Measurements from ENCODE around the gene CAPN15.
"Not testable (repeated sequence)": the region's sequence is repeated elsewhere in the genome, so short reads cannot be mapped to it uniquely, and the experiment has no call there.

The CAPN15 gene

GRCh38 chr16:507527-507926 is 20.0 kb upstream of the CAPN15 start:
- DNase-seq = not testable (repeated sequence)

GRCh38 chr16:507996-508395 is 19.5 kb upstream of the CAPN15 start:
- no peak for DNase-seq

GRCh38 chr16:508884-509736 is 18.4 kb upstream of the CAPN15 start:
- DNase-seq = no peak

- DNase-seq = no peak
Observed at GRCh38 chr16:510066-510825, 17.3 kb upstream of the CAPN15 start.

GRCh38 chr16:512802-513201 is 14.7 kb upstream of the CAPN15 start:
- no peak for DNase-seq

- no peak for DNase-seq
Observed at GRCh38 chr16:513950-514349, 13.6 kb upstream of the CAPN15 start.

GRCh38 chr16:515175-515938 is 12.2 kb upstream of the CAPN15 start:
- no peak for DNase-seq

- no peak for DNase-seq
Observed at GRCh38 chr16:515939-516226, 11.6 kb upstream of the CAPN15 start.

- DNase-seq = no peak
Observed at GRCh38 chr16:516301-516700, 11.2 kb upstream of the CAPN15 start.

- DNase-seq = no peak
Observed at GRCh38 chr16:518858-519257, 8.7 kb upstream of the CAPN15 start.

GRCh38 chr16:519425-519824 is 8.1 kb upstream of the CAPN15 start:
- DNase-seq = no peak

GRCh38 chr16:519841-520687 is 7.4 kb upstream of the CAPN15 start:
- no peak for DNase-seq

- DNase-seq = no peak
Observed at GRCh38 chr16:520847-521246, 6.7 kb upstream of the CAPN15 start.

GRCh38 chr16:521381-522210 is 5.9 kb upstream of the CAPN15 start:
- no peak for DNase-seq

GRCh38 chr16:522320-523096 is 5.0 kb upstream of the CAPN15 start:
- DNase-seq = no peak

GRCh38 chr16:523097-523741 is 4.3 kb upstream of the CAPN15 start:
- no peak for DNase-seq

GRCh38 chr16:524274-525040 is 3.1 kb upstream of the CAPN15 start:
- DNase-seq = no peak

- DNase-seq = peak; percentile 35
Observed at GRCh38 chr16:525123-525519, 2.4 kb upstream of the CAPN15 start.

- DNase-seq = peak; percentile 79
Observed at GRCh38 chr16:525520-526180, 1.9 kb upstream of the CAPN15 start.
